K562 (cell line): Measurements from ENCODE around the gene GLMP. TPM values are rescaled to one million over a fixed set of nuclear protein-coding genes. Genes with fewer than 3 reads are reported as not detected.

ENCODE experiments used
- CHD2 ChIP-seq: IDR thresholded peaks from 2 replicates; pipeline ENCODE4 v1.6.1; 2011; ENCODE audit warnings: low read depth, low read length
- CTCF ChIP-seq, 3 experiments: IDR thresholded peaks in 2 of 3; conservative IDR thresholded peaks in 1 of 3; 2 replicates each; pipeline ENCODE4 v1.5.1; 2011 to 2012; ENCODE audit warnings: low read length in 3 of 3, mild to moderate bottlenecking in 3 of 3, control low read depth in 2 of 3, improper control_type of control experiment in 1 of 3, inconsistent platforms in 1 of 3, low read depth in 1 of 3, mixed read lengths in 1 of 3, moderate library complexity in 1 of 3; ENCODE audit not compliant: insufficient read depth in 2 of 3
- ELF1 ChIP-seq: fragments of 200-800 bp; sonication (Bioruptor generic); IDR thresholded peaks from 2 replicates; pipeline ENCODE4 v1.6.1; 2016; ENCODE audit warnings: missing genetic modification characterization, missing compliant biosample characterization
- FOXA3 ChIP-seq, 2 experiments: fragments of 450-650 bp in 1 of 2; sonication (generic) in 1 of 2; formaldehyde crosslinking; IDR thresholded peaks in 1 of 2; conservative IDR thresholded peaks in 1 of 2; 2 replicates each; pipeline versions ENCODE4 v1.4.0 to v1.8.0; 2020 to 2022; ENCODE audit warnings: mild to moderate bottlenecking in 2 of 2, missing genetic modification reagents in 1 of 2
- FOXJ2 ChIP-seq: fragments of 200-800 bp; sonication (Bioruptor generic); IDR thresholded peaks from 2 replicates; pipeline ENCODE4 v1.6.1; 2016; ENCODE audit warnings: missing genetic modification characterization, missing compliant biosample characterization
- HDAC1 ChIP-seq, 2 experiments: fragments of 450-650 bp; IDR thresholded peaks; 2 replicates each; pipeline ENCODE4 v1.6.1; 2016 to 2017; ENCODE audit warnings: inconsistent platforms in 1 of 2, mild to moderate bottlenecking in 1 of 2, moderate library complexity in 1 of 2
- ID3 ChIP-seq, 2 experiments: fragments of 250-450 bp in 1 of 2; fragments of 450-650 bp in 1 of 2; sonication (Bioruptor Pico) in 1 of 2; IDR thresholded peaks; 2 replicates each; pipeline versions ENCODE4 v1.6.1 to v1.8.0; 2016 to 2021; ENCODE audit warnings: mild to moderate bottlenecking in 2 of 2, moderate library complexity in 2 of 2, missing compliant biosample characterization in 1 of 2, missing genetic modification characterization in 1 of 2
- JUND ChIP-seq, 2 experiments: IDR thresholded peaks; 2 replicates in 1 of 2; 3 replicates in 1 of 2; pipeline ENCODE4 v1.6.1; 2011; ENCODE audit warnings: borderline replicate concordance in 2 of 2, low read depth in 2 of 2, low read length in 2 of 2, improper control_type of control experiment in 1 of 2, missing biosample characterization in 1 of 2, missing genetic modification characterization in 1 of 2, missing genetic modification reagents in 1 of 2
- POLR2H ChIP-seq: IDR thresholded peaks from 2 replicates; pipeline ENCODE4 v1.6.1; 2016; ENCODE audit warnings: missing genetic modification characterization, low read depth, mild to moderate bottlenecking, control low read depth, missing compliant biosample characterization, moderate library complexity
- RBM25 ChIP-seq: fragments of 200-400 bp; formaldehyde crosslinking; IDR thresholded peaks from 2 replicates; pipeline ENCODE4 v1.6.1; 2018; ENCODE audit warnings: low read length, low read depth, moderate library complexity; ENCODE audit not compliant: severe bottlenecking
- SIX5 ChIP-seq, 2 experiments: IDR thresholded peaks; 2 replicates each; pipeline ENCODE4 v1.6.1; 2011; ENCODE audit warnings: low read length in 2 of 2, borderline replicate concordance in 1 of 2, low read depth in 1 of 2, mild to moderate bottlenecking in 1 of 2, moderate library complexity in 1 of 2; ENCODE audit not compliant: insufficient read depth in 1 of 2
- SMAD1 ChIP-seq: fragments of 150-350 bp; IDR thresholded peaks from 2 replicates; pipeline ENCODE4 v1.6.1; 2014; ENCODE audit warnings: low read length, low read depth; ENCODE audit not compliant: partially characterized antibody
- TCF7 ChIP-seq: sonication (generic); IDR thresholded peaks from 2 replicates; pipeline ENCODE4 v1.6.1; 2016; ENCODE audit warnings: antibody characterized with exemption, borderline replicate concordance
- ZBTB9 ChIP-seq: fragments of 450-650 bp; formaldehyde crosslinking; IDR thresholded peaks from 2 replicates; pipeline ENCODE4 v1.4.0; 2020; ENCODE audit warnings: mild to moderate bottlenecking, moderate library complexity
- ZKSCAN3 ChIP-seq: fragments of 250-450 bp; sonication (Bioruptor Pico); IDR thresholded peaks from 2 replicates; pipeline ENCODE4 v1.4.0; 2020
- ZNF175 ChIP-seq: fragments of 200-800 bp; sonication (Bioruptor generic); IDR thresholded peaks from 2 replicates; pipeline ENCODE4 v1.6.1; 2016; ENCODE audit warnings: low read depth, mild to moderate bottlenecking, missing genetic modification characterization, missing compliant biosample characterization
- ZNF75A ChIP-seq: fragments of 450-650 bp; formaldehyde crosslinking; IDR thresholded peaks from 2 replicates; pipeline ENCODE4 v1.4.0; 2020; ENCODE audit warnings: mild to moderate bottlenecking
- polyA plus RNA-seq, 8 experiments: library from polyadenylated mRNA; depleted of rRNA in 4 of 8; stranded (reverse) in 5 of 8; unstranded in 3 of 8; fragments of >200 nt; fragmentation: Nextera tagmentation in 2 of 8; fragmentation: Illumina TruSeq in 1 of 8; extraction: Ambion mirVana in 2 of 8; extraction: Trizol in 1 of 8; gene quantifications; 2 replicates each; pipeline versions ENCODE4 v1.2.1 to v1.2.3, GENCODE V29; 2011 to 2014; ENCODE audit warnings: inconsistent platforms in 1 of 8, missing spikeins in 1 of 8
- total RNA-seq, 7 experiments: library from RNA; depleted of rRNA in 6 of 7; stranded (reverse); fragments of >200 nt in 6 of 7; fragmentation: Illumina TruSeq in 2 of 7; extraction: Trizol in 2 of 7; gene quantifications; 2 replicates each; pipeline versions ENCODE4 v1.2.1 to v1.2.3, GENCODE V29; 2011 to 2021; ENCODE audit warnings: low replicate concordance in 1 of 7

Gene GLMP
- total and polyA plus RNA-seq, 9 of the 15 experiments (the other 6 are each of a cell fraction or from before 2014, with no cell fraction given): 8.3 to 28.2 (median 22.4) TPM

- TF ChIP-seq SMAD1 (no peak), JUND (IDR thresholded peaks at IDR 0.05; ENCODE audit: borderline replicate concordance, low read depth, low read length) (no peak; the same call in 1 of the 2 replicates), JUND (tag; IDR thresholded peaks at IDR 0.05; ENCODE audit: borderline replicate concordance, low read depth, low read length) (no peak; the same call in 2 of the 3 replicates), ZNF75A (CRISPR knock-in tag) (no peak), CHD2 (peak; percentile 86), FOXA3 (CRISPR knock-in tag; conservative IDR thresholded peaks at IDR 0.05 in 1 of 2, IDR thresholded peaks at IDR 0.05 in 1 of 2) (no peak), ZBTB9 (peak; percentile 19; the same call in 1 of the 2 replicates), ID3 (CRISPR knock-in tag; IDR thresholded peaks at IDR 0.05) (no peak), ID3 (tag; IDR thresholded peaks at IDR 0.05) (0 out of 2 replicates have a peak, but pooled peaks have one; percentile 23), TCF7 (peak; percentile 37; the same call in 1 of the 2 replicates), RBM25 (peak; percentile 88), SIX5 (IDR thresholded peaks at IDR 0.05; ENCODE audit: borderline replicate concordance in 1 of 2, insufficient read depth in 1 of 2, low read depth in 1 of 2, low read length in 2 of 2) (peak; percentile 83 to 89), FOXJ2 (tag) (peak; percentile 46; the same call in 1 of the 2 replicates), ZKSCAN3 (CRISPR knock-in tag) (0 out of 2 replicates have a peak, but pooled peaks have one; percentile 79), ELF1 (tag) (peak; percentile 81), HDAC1 (IDR thresholded peaks at IDR 0.05) (peak in 1 of 2 experiments; percentile 88; a peak in 2 of 4 replicates), ZNF175 (no peak), POLR2H (tag) (0 out of 2 replicates have a peak, but pooled peaks have one; percentile 42), CTCF (IDR thresholded peaks at IDR 0.05 in 2 of 3, conservative IDR thresholded peaks at IDR 0.05 in 1 of 3; ENCODE audit: insufficient read depth in 2 of 3, low read depth in 1 of 3, low read length in 3 of 3) (no peak)
These were observed 42.9 kb upstream of the GLMP start, which contains the start of the genes CCT3 and TSACC (continued) for GRCh38 chr1:156338180-156338976.
